Hepatocyte (in vitro differentiated cells): ENCODE measurements around the gene ELMO3. TPM values are rescaled to one million over a fixed set of nuclear protein-coding genes. Genes with fewer than 3 reads are reported as not detected.

ENCODE experiments used
- DNase-seq: peaks from one replicate; pipeline ENCODE4 v3.0.0-alpha.2; 2016; ENCODE audit warnings: low spot score
- H2AFZ ChIP-seq: fragments of 200-600 bp; sonication (generic); 2 replicates; pipeline ENCODE4 v1.6.0; 2016; ENCODE audit warnings: antibody characterized with exemption, mild to moderate bottlenecking
- H3K27ac ChIP-seq: fragments of 200-600 bp; sonication (generic); 2 replicates; pipeline ENCODE4 v1.5.1; 2016; ENCODE audit warnings: mild to moderate bottlenecking
- H3K27me3 ChIP-seq: fragments of 200-600 bp; sonication (generic); 2 replicates; pipeline ENCODE4 v1.6.1; 2016
- H3K36me3 ChIP-seq: fragments of 200-600 bp; sonication (generic); replicated peaks from 2 replicates; pipeline ENCODE4 v1.5.1; 2016; ENCODE audit warnings: low read depth; ENCODE audit not compliant: insufficient read depth
- H3K4me1 ChIP-seq: fragments of 200-600 bp; sonication (generic); 2 replicates; pipeline ENCODE4 v1.5.1; 2016; ENCODE audit warnings: mild to moderate bottlenecking, moderate library complexity; ENCODE audit not compliant: insufficient read depth
- H3K4me2 ChIP-seq: fragments of 200-600 bp; sonication (generic); 2 replicates; pipeline ENCODE4 v1.6.0; 2016
- H3K4me3 ChIP-seq: fragments of 200-600 bp; sonication (generic); 2 replicates; pipeline ENCODE4 v1.5.1; 2016; ENCODE audit warnings: mild to moderate bottlenecking
- H3K79me2 ChIP-seq: fragments of 200-600 bp; sonication (generic); 2 replicates; pipeline ENCODE4 v1.6.0; 2017; ENCODE audit warnings: mild to moderate bottlenecking
- H3K9me2 ChIP-seq: fragments of 200-600 bp; sonication (generic); replicated peaks from 2 replicates; pipeline ENCODE4 v1.6.0; 2017; ENCODE audit warnings: mild to moderate bottlenecking; ENCODE audit not compliant: insufficient read depth
- H3K9me3 ChIP-seq: fragments of 200-600 bp; sonication (generic); 2 replicates; pipeline ENCODE4 v1.5.1; 2016; ENCODE audit warnings: low read depth, mild to moderate bottlenecking
- H4K20me1 ChIP-seq: fragments of 200-600 bp; sonication (generic); 2 replicates; pipeline ENCODE4 v1.6.0; 2016; ENCODE audit warnings: mild to moderate bottlenecking; ENCODE audit not compliant: insufficient read depth, poor library complexity, severe bottlenecking
- EZH2 ChIP-seq: fragments of 200-600 bp; sonication (generic); IDR thresholded peaks from 2 replicates; pipeline ENCODE4 v1.6.1; 2016; ENCODE audit warnings: antibody characterized with exemption, mild to moderate bottlenecking, borderline replicate concordance
- EZH2phosphoT487 ChIP-seq: fragments of 200-600 bp; sonication (generic); IDR thresholded peaks from one replicate; pipeline ENCODE4 v1.6.1; 2018; ENCODE audit warnings: antibody characterized with exemption, mild to moderate bottlenecking, low read depth, moderate library complexity; ENCODE audit not compliant: unreplicated experiment, severe bottlenecking
- WGBS: methylation state at CpG from one replicate; pipeline ENCODE4 v1.1.6; 2016; ENCODE audit warnings: low lambda C conversion rate; ENCODE audit errors: missing lambda C conversion rate; 5-methylcytosine and 5-hydroxymethylcytosine counted together
- polyA plus RNA-seq: library from polyadenylated mRNA; unstranded; fragments of >200 nt; fragmentation: Nextera tagmentation; extraction: Ambion mirVana; gene quantifications from 2 replicates; pipeline ENCODE4 v1.2.1, GENCODE V29; 2016
- total RNA-seq: library from RNA; depleted of rRNA; stranded (reverse); fragments of >200 nt; gene quantifications from 2 replicates; pipeline ENCODE4 v1.2.3, GENCODE V29; 2014
- TF ChIP-seq, protein P1 (sequence below): fragments of 200-600 bp; sonication (generic); IDR thresholded peaks from 2 replicates; pipeline ENCODE4 v1.5.1; 2016; ENCODE audit warnings: antibody characterized with exemption, mild to moderate bottlenecking; ENCODE audit not compliant: poor library complexity

Gene ELMO3
- total and polyA plus RNA-seq, 2 experiments from 2014 or later, result 14.5 to 18.5 TPM

DNA sequence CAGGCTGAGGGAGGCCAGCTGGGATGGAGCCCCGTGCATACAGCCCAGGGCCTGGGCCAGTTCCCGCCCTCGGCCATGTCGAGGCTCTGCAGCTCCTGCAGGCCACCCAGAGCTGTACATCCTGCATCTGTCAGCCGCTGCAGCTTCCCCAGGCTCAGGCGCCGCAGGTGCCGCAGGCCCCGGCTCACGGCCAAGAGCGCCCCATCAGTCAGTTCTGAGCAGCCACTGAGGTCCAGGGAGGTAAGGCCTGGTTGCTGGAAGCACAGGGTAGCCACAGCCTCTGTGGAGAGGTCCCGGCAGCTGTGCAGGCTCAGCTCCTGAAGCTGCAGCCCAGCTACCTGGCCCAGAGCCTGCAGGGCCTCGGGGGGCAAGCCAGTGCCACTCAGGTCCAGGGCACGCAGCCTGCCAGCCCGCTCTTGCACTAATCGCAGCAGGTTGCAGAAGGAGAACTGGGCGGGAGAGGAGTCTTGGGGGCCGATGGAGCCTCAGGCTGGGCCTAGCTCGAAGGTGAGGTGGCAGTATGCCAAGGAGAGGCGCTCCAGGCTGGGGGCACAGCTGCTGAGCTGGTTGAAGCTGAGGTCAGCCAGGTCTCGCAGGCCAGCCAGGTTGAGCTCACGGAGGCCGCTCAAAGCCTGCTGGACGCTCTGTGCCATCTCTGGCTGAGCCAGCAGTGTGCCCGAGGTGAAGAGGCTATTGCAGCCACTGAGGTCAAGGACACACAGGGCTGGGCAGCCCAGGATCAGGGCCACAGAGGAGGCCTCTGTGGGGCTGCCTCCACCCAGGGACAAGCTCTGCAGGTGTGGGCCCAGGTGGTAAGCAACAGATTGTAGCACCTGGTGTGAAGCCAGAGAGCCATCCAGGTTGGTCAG, 11.4 kb downstream of the ELMO3 start:
- H3K79me2 ChIP-seq, result no peaks in the 10 kb centered on the region
- WGBS, result 92% methylated on average over 25 of the region's 25 CpGs
- TF ChIP-seq, protein P1, sequence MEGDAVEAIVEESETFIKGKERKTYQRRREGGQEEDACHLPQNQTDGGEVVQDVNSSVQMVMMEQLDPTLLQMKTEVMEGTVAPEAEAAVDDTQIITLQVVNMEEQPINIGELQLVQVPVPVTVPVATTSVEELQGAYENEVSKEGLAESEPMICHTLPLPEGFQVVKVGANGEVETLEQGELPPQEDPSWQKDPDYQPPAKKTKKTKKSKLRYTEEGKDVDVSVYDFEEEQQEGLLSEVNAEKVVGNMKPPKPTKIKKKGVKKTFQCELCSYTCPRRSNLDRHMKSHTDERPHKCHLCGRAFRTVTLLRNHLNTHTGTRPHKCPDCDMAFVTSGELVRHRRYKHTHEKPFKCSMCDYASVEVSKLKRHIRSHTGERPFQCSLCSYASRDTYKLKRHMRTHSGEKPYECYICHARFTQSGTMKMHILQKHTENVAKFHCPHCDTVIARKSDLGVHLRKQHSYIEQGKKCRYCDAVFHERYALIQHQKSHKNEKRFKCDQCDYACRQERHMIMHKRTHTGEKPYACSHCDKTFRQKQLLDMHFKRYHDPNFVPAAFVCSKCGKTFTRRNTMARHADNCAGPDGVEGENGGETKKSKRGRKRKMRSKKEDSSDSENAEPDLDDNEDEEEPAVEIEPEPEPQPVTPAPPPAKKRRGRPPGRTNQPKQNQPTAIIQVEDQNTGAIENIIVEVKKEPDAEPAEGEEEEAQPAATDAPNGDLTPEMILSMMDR, result no peak
- TF ChIP-seq EZH2phosphoT487 (no peak), EZH2 (no peak)
- no peaks in the 10 kb centered on the region for H3K36me3 ChIP-seq
- no peak for DNase-seq
- no peak overlapping the region for H2AFZ ChIP-seq
- no peaks in the 10 kb centered on the region for H3K4me1 ChIP-seq
- no peaks in the 10 kb centered on the region for H3K27me3 ChIP-seq
- no peaks in the 10 kb centered on the region for H3K9me3 ChIP-seq
- no peak overlapping the region for H3K4me3 ChIP-seq
- no peak overlapping the region for H3K27ac ChIP-seq
- no peak overlapping the region for H3K4me2 ChIP-seq
- H4K20me1 ChIP-seq, result no peaks in the 10 kb centered on the region
- no peaks in the 10 kb centered on the region for H3K9me2 ChIP-seq

DNA sequence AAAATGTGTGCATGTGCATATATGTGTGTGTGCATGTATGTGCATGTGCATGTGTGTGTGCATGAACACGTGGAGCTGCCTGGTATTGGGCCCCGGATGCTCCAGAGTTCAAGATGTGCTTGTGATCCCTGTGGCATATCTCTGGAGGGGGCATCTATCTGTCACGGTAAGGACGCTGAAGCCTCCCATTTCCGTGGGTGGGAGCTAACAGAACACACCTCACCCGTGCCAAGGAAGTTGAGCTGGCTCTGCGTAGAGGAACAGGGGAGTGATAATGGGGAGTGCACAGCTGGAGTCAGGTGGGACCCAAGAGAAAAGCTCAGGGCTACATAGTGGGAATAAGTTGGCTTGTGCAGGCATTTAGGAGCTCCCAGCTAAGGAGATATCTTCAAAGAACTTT, 12.7 kb downstream of the ELMO3 start:
- no peaks in the 10 kb centered on the region for H3K4me1 ChIP-seq
- DNase-seq, result no peak
- WGBS, result 82% methylated on average over 7 of the region's 7 CpGs
- H3K79me2 ChIP-seq, result no peaks in the 10 kb centered on the region
- no peaks in the 10 kb centered on the region for H4K20me1 ChIP-seq
- no peak overlapping the region for H3K4me2 ChIP-seq
- H3K27ac ChIP-seq, result no peak overlapping the region
- no peaks in the 10 kb centered on the region for H3K9me2 ChIP-seq
- H2AFZ ChIP-seq, result no peak overlapping the region
- H3K36me3 ChIP-seq, result no peaks in the 10 kb centered on the region
- H3K4me3 ChIP-seq, result no peak overlapping the region
- no peaks in the 10 kb centered on the region for H3K27me3 ChIP-seq
- TF ChIP-seq EZH2phosphoT487, result no peak
- TF ChIP-seq, protein P1, result no peak
- TF ChIP-seq EZH2, result no peak
- no peaks in the 10 kb centered on the region for H3K9me3 ChIP-seq

DNA sequence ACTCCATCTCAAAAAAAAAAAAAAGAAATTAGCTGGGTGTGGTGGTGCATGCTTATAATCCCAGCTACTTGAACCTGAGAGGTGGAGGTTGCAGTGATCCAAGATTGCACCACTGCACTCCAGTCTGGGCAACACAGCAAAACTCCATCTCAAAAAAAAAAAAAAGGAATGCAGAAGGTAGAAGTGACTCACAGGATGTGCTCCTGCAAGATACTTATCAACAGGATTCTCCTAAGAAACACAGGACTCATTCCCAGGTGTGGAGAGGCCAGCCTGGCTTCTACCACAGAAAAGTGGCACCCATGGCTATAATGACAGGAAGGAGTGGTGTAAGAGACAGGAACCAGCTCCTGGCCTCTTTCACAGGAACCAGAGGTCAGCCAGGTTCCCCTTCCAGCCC, 13.8 kb downstream of the ELMO3 start:
- Histone ChIP-seq H3K9me2 (no peaks in the 10 kb centered on the region), H3K27me3 (no peaks in the 10 kb centered on the region), H3K27ac (no peak overlapping the region), H3K9me3 (no peaks in the 10 kb centered on the region), H3K36me3 (no peaks in the 10 kb centered on the region), H2AFZ (no peak overlapping the region), H3K4me2 (no peak overlapping the region), H4K20me1 (no peaks in the 10 kb centered on the region), H3K4me1 (no peaks in the 10 kb centered on the region), H3K4me3 (no peak overlapping the region), H3K79me2 (no peaks in the 10 kb centered on the region)
- TF ChIP-seq EZH2 (no peak), EZH2phosphoT487 (no peak)
- TF ChIP-seq, protein P1, result no peak
- no peak for DNase-seq
